Dedifferentiated amniotic fluid mesenchymal stem cell (primary cell): ENCODE results near the gene RIMBP2.

Experiments used
- DNase-seq: peaks from one replicate; pipeline ENCODE4 v3.0.0-alpha.2; 2016; ENCODE audit errors: extremely low spot score

RIMBP2 gene

DNA sequence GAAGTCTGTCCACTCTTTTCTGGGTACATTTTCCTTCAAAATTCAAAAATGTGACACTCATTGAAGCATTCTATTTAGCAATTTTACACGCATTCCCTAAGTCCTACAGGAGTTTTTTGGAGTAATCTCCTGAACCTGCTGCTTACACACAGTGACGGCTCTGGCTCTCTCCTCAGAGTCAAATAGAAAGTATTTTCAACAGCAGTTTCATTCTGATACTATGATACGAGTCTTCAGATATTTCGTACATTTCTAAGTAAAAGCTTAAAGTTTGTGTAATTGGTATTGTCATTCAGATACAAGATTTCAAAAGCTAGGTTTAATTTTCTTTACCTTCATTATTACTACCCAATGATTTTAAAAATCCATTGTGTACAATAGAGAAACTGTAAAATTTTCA, 342.0 kb downstream of the RIMBP2 start:
- DNase-seq: no peak

DNA sequence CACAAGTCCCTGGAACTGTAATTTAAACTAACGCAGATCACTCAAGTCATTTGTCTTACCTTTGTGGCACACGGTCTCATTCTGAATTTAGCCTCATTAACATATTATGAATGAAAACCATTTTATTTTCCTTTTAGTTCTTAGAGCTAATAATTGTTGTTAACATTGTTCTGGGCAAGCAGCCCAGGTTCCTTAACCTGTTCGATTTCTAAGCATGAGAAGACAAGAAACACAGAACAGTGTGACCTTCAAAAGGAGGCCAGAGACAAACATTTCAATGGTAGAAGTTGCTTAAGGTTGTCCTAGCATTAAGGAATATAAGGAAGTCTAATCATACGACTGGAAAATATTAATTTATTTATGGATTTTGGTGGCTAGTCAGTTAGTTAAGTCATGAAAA, 343.2 kb downstream of the RIMBP2 start:
- DNase-seq: no peak

DNA sequence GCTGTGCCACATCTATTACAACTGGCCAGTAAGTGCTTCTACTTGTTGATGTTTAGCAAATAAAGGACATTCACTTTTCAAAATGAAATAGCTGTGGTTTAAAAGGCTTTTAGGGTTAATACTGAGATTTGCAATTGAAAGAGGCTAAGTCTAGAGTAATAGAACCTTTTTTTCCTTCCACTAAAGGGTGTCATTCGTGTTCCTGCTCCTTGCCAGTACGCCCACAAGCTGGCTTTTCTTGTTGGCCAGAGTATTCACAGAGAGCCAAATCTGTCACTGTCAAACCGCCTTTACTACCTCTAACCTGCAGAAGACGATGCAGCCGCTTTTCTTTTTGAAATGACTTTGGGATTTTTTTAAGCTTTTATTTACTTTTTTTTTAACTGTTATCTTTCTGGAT, 344.8 kb downstream of the RIMBP2 start:
- DNase-seq: no peak

DNA sequence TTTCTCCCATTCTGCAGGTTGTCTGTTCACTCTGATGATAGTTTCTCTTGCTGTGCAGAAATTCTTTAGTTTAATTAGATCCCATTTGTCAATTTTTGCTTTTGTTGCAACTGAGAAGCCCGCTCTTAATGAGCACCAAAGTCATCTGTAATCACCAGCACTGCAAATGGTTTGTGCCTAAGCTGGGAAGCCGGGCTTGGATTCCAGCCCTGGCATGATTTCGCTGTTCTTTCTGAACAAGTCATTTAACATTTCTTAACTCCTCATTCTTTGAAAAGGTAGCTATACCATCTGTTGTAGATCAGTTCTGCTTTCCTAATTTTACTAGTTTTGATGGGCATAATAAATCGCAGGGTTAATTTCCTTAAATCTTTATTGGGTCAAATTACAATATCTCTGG, 346.3 kb downstream of the RIMBP2 start:
- no peak for DNase-seq

DNA sequence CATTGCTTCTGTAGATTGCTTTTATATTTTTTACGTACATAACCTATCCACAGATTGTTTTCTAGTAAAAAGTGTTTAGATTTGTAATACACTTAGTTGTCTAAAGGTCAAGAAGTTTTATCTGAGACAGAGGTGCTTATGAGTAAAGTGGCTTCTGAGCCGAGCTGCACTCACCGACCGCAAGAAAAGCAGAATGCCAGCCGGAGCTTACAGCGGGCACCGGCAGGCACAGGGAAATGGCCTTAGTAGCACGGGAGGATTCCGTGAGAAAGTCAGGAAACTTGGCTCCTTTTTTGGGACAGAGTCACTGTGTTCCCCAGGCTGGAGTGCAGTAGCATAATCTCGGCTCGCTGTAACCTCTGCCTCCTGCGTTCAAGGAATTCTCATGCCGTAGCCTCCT, 348.6 kb downstream of the RIMBP2 start:
- no peak for DNase-seq

DNA sequence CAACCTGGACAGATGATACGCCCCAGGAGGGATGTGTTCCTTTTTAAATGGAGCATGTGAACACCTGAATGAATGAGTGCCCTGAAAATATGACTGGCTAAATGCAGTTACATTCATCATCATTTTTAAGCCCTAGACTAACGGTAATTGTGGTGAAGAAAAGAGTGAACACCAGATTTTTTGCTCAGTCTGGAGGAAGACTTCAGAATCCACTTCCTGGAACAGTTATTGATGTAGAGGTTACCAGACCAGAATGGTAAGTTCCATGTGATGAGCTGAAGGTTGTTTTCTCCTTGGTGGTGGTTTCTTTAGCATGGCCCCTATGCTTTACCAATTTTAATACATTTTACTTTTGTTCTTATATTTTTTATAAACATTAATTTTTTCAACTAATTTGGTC, 349.1 kb downstream of the RIMBP2 start:
- no peak for DNase-seq

DNA sequence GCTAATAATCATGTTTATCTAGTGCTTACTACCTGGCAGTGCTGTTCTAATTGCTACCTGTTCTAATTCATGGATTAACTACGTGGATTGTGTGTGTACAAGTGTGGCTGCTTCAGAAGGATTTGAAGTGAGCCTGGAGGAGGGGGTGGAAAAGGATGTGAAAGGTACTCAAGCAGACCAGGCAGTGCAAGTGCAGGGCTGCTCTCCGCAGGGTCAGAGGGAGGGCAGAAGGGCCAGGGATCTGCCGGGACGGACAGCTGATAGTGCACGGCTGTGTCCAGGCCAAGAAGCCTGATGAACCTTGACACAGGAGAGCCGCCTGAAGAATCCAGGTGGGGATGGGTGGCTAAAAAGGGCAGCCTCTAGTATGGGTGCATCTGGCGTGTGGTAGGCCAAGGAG, 349.9 kb downstream of the RIMBP2 start:
- no peak for DNase-seq

DNA sequence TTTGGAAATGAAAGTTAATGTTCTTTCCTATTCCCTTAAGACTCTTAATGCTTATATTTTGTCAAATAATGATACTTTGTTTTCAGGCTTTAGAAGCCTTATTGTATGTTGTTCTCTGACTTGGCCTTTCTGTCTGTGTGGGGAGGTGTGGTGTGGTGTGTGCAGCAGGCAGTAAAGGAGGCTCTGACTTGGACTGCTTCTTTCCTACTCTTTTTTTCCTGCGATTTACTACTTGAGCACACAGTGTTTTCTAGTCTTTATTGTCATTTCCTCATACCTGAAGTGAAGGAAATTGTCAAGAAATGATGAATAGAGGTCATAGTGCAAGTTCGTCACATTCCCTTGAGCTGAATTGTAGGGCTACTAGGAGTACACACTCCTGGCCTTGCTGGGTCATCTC, 351.5 kb downstream of the RIMBP2 start:
- no peak for DNase-seq

DNA sequence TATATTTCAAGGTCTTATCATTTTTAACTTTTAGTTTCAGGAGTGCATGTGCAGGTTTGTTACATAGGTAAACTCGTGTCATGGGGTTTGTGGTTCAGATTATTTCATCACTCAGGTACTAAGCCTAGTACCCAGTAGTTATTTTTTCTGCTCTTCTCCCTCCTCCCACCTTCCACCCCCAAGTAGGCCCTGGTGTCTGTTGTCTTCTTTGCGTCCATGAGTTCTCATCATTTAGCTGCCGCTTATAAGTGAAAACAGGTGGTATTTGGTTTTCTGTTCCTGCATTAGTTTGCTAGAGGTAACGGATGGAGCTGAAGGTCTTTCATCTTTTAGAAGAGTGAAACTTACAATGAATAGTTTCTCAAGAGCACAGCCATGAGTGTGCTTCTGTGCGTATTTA, 354.0 kb downstream of the RIMBP2 start:
- DNase-seq: no peak

DNA sequence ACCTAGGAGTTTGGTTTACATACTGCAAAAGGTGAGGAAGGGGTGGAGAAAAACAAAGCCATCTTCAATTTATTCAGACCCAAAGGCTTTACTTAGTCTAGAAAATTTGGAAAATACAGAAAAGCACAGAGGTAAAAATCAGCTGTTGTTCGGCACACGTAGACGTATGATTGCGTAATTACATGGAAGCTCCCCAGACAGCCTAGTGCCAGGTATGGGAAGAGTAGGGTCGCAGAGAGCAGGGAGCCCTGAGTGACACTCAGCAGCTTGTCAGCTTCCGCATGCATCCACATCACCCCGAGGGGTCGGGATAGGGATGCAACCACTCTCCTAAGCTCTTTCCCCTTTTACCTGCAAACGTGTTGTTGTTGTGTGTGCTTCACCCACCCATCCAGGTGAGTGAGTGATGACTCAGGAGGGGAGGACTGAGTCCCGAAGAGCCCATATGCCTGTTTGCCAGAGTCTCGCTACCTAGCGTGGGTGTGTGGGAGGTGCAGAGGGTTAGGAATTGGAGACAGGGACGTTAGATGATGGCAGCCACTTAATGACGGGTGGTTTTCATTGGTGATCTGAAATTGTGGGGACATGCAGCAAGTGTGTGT, 358.3 kb downstream of the RIMBP2 start:
- DNase-seq: no peak

DNA sequence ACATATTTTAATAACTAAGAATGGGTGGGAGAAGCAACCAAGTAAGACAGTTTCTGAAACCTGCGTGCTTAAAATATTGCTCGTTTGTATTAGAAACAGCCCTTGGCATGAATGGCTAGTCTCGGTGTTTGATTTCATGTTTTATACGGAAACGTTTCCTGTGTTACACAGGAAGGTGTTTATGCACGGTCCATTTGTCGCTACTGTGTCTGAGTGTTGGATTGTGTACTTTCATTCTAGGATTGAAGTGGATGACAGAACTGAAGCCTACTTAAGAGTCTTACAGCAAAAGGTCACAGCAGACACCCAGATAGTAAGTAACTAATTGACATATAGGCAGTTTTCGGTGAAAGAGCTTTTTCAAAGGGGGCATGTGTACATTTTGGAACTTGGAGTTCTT, 358.9 kb downstream of the RIMBP2 start:
- DNase-seq: no peak

DNA sequence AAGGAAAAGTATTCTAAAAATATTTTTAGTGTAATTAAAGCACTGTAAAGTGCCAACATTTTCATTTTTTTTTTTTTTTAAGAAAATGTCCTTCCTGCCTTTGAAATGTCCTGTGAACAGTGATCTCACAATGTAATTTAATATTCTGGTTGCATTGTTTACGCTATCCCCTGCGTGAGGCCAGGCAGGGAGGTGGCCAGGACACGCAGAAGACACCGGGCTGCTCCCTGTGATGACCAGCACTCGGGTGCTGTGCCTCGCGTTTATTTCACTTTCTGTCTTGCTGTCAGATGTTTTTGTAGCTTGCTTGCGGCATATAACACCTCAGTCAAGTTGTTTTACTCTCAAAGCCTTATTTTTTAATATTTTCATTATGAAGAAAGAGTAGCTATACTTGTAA, 359.9 kb downstream of the RIMBP2 start:
- DNase-seq: no peak

DNA sequence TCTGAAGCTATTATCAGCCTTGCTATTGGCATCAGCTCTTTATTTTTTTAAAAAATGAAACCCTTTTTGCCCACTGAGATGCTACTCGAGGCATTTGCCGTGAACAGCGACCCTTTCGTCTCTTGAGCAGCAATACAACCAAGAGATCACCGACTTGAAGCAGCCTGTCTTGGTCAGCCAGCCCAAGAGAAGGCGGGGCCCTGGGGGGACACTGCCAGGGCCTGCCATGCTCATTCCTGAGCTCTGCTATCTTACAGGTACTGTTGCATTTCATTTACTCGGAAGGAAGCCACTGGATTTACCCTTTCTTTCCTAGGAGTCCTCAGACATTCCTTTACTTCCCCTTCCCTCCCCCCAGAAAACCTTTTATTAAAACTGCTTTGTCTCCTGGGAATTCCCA, 361.7 kb downstream of the RIMBP2 start:
- no peak for DNase-seq

DNA sequence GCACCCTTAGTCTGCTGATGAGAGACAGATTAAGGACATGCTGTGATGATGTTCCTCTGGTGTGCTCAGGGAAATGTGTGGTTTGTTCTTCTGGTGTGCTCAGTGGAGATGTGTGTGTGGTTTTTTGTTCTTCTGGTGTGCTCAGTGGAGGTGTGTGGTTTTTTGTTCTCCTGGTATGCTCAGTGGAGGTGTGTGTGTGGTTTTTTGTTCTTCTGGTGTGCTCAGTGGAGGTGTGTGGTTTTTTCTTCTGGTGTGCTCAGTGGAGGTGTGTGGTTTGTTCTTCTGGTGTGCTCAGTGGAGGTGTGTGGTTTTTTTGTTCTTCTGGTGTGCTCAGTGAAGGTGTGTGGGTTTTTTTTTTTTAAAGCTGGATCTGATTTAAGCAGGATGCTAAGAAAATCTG, 363.0 kb downstream of the RIMBP2 start:
- no peak for DNase-seq

DNA sequence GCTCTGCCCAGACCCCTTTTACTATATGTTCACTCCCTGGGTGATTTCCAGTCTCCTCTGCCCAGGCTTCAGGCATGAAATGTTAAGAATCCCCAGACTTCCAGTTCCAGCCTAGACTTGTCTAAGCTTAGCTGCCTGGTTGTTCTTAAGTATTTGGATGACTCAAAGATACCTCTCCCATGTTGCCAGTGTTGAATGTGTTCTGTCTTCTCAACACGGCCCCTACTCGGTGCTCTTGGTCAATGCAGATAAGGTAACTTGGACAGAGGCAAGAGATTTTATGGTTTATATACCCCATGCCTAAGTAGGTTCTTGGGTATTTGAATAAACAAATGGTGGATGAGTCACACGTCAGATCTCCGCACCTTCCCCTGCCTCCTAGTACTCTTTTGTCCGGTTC, 364.8 kb downstream of the RIMBP2 start:
- DNase-seq: no peak

DNA sequence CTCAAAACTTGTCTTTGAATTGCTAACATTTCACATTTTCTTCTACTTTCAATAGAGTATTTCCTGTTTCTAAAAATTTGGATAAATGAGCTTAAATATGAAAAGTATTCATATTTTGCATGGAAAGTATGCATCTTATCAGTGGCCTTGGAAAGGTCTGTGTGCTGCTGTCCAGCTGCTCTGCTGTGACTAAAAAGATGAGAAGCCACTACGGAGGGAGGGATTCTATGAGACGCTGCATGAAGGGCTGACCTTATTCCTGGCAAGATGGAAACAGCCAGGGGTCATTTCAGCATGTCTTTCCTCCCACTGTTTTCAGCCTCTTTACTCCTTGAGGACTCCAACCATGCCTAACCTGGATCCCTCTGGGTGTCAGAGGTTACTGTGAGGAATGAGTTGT, 365.4 kb downstream of the RIMBP2 start:
- DNase-seq: no peak

DNA sequence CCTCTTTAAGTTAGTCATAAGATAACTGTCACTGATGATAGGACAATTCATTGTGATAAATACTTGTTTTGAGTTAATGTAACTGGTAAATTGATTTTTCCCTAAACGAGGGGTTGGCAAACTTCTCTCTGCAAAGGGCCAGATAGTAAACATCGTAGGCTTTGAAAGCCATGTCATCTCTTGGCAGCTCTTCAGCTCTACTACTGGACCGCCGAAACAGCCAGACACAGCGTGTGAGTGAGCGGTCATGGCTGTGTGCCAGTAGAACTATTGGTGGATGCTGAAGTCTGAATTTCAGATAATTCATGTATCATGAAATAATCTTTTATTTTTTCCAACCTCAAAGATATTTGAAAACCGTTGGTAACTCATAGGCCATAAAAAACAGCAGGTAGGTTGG, 368.5 kb downstream of the RIMBP2 start:
- DNase-seq: no peak
